Activated effector memory CD4-positive, alpha-beta T cell treated with Interleukin-2 at 50 U/mL for 16 hours (primary cell): ENCODE measurements around the gene SH3PXD2B.
"Not testable (repeated sequence)": the region's sequence is repeated elsewhere in the genome, so short reads cannot be mapped to it uniquely, and the experiment has no call there.

Source experiments
- DNase-seq: peaks from one replicate; pipeline ENCODE4 v3.0.0-alpha.2; 2020

SH3PXD2B gene

GRCh38 chr5:172396220-172396619, 58.1 kb downstream of the SH3PXD2B start:
- DNase-seq: no peak

- no peak for DNase-seq
Observed at GRCh38 chr5:172395483-172395882, 58.8 kb downstream of the SH3PXD2B start.

GRCh38 chr5:172389578-172390112, 64.7 kb downstream of the SH3PXD2B start:
- DNase-seq: no peak

DNA sequence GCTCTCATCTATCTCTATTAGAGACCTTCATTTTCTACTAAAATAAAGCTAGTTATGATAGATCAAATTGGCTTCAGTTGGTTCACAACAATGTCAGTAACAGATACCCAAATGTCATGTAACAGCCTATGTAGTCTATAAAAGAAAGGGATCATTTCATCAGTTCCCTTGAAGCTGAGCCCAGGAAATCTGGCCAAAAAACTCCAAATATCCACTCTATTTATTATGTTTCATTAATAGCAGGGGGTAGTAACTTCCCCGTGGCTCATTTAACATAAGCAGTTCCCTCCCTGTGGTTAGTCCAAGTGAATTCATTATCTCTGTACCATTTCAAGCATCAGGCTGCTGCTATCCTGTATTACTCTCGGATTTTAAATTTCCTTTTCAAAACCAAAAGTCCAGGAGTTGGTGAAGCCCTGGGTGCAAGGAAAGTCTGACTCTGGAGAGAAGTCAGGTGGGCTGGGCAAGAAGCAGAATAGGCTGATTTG, 66.0 kb downstream of the SH3PXD2B start:
- no peak for DNase-seq

DNA sequence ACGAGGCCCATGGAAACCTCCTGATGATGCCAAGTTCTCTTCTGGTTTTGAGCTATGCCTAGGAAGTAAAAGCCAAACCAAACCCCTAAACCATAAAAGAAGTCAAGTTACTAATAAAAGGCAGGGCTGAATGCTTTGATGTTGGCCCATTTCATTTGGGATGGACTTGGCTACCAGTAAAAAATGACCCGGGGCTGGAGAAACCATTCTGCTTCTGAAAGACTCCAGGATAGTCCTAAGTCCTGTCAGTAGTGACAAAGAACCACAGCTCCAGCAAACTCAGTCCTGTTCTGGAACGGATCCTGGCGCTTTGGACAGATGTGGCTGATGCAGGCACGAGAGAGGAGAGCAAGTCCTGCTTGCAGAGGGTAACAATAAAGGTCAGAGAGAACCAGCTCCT, 68.6 kb downstream of the SH3PXD2B start:
- no peak for DNase-seq

GRCh38 chr5:172385010-172385563, 69.2 kb downstream of the SH3PXD2B start:
- DNase-seq: no peak

GRCh38 chr5:172383191-172383802, 71.0 kb downstream of the SH3PXD2B start:
- no peak for DNase-seq

DNA sequence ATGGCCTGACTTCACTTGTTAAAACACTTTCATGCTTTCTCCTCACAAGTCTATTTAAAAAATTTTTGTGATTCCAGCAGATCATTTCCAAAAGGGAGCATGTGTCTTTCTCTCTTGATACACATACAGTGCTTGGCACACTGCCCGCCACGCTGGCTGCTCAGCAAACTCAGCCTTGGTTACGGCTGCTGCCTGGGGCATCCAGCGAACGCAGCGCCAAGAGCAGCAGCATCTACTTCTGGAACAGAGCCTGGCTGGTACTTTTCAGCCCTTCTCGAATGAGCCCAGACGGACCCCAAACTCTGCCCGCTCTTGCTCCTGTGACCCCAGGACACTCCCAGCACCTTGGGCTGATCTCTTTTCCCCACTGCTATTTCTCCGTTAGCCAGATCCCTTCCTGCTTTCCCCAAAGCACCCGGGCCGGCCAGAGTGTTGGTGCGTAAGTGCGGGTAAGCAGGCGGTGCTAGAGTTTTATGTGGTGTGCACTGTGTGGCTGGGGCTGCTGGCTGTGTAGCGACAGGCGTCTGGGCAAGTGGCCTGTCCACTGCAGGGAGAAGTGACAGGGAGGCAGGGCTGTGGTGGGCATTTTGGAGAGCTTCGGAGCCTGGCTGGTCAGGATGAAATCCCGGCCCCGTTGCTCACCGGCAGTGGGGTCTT, 73.2 kb downstream of the SH3PXD2B start:
- DNase-seq: no peak

DNA sequence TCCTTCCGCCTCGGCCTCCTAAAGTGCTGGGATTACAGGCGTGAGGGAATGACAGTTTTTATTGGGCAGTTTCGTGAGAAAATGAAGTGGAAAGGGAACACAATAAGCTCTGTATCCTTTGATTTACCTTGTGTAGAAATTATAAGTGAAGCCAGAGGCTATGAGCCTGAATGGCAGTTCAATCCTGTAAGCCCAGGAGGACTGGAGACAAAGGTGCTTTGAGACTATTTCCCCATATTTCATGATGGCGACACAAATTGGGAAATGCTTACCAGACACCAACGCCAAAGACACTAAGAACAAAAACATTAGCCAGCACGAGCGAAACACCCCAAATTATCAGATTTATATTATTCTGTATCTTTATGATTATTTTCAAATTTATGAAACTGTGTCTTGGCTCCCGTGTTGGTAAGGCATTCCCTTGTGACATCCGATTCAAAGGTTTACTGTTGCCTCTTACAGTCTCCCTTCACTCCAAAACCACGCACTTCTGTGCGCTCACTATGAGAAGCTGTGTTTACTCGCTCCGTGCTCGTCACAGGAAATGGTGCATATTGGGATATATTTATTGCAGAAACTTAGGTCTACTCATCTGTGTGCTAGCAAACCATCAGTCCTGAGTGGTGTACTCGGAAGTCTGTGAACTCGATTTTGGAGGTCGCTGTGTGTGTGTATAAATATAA, 73.9 kb downstream of the SH3PXD2B start:
- no peak for DNase-seq

DNA sequence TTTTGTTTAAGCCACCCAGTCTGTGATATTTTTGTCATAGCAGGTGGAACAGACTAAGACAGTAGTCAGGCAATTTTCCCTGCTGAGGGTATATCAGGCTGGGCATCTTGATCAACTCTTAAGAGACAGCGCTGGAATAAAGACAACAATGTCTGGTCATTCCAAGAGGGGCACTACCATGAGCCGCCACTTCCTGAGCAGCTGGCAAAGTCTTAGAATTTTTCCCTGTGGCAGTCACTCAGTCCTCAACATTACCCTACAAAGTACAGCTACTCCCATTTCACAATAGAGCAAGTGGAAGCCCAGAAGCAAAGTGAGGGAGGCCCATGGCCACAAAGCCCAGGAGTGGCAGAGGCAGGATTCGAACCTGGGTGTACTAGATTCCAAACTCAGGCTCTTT, 74.8 kb downstream of the SH3PXD2B start:
- no peak for DNase-seq

- no peak for DNase-seq
Observed at GRCh38 chr5:172377856-172378255, 76.5 kb downstream of the SH3PXD2B start.

GRCh38 chr5:172377438-172377837, 76.9 kb downstream of the SH3PXD2B start:
- DNase-seq: no peak

GRCh38 chr5:172374783-172375182, 79.5 kb downstream of the SH3PXD2B start:
- no peak for DNase-seq

- no peak for DNase-seq
Observed at GRCh38 chr5:172373680-172374079, 80.6 kb downstream of the SH3PXD2B start.

DNA sequence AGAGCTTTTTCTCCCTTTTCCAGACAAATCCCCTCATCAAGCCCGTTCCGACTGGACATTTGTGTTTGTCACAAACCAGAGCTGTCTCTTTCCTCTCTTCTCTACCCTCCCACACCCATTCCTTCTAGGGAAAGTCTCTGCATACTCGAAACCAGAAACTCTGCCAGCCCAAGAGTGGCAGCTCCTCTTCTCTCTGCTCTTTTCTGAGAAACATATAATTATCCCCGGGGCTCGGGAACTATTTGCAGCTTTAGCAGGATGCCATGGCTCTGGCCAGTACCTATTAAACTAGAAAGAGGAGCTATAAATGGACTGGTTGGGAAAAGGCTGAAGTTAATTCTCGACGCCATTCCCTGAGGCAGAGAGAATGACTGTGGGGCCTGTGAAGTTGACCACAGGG, 82.6 kb downstream of the SH3PXD2B start:
- no peak for DNase-seq

DNA sequence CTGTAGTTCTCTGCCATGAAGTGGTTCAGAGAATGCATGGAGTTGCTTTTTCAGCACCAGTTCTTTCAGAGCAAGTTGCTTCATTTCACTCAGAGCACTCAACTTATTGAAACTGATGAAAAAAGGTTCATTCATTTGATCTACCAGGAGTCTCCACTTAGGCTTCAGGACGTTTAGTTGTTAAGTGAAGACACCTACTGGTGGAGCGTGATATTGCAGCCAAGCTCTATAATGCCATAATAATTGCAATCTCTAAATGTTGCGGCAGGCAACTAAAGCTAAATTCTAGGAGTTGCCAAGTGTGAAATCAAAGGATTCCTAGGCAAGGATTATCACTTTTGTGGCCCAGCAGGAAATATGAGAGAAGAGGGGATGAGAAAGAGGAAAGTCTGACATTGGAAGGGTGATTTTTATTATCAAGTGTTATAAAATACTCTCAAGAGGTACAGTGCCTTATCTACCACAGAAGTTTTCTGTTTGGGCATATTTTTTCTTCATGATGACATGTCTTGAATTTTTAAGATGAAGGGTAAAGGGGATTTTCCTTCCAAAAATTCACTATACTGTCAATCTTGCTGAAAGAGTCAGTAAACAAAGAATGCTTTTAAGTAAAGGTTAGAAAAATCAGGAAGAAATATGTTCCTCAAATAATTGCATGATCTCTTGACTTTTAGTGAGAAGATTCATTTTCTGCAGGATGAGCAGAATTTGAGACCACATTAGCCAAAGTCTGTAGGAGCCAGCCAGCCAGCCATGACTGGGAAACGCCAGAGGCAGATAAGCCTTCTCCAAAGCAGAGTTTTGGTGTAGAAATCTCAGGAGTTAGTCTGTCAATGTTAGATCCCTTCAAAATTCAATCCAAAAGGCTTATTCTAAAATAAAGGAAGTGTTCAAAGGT, 83.4 kb downstream of the SH3PXD2B start:
- no peak for DNase-seq

- no peak for DNase-seq
Observed at GRCh38 chr5:172370237-172370640, 84.1 kb downstream of the SH3PXD2B start.

GRCh38 chr5:172368699-172369098, 85.6 kb downstream of the SH3PXD2B start:
- DNase-seq: not testable (repeated sequence)

- no peak for DNase-seq
Observed at GRCh38 chr5:172365948-172366608, 88.2 kb downstream of the SH3PXD2B start.

DNA sequence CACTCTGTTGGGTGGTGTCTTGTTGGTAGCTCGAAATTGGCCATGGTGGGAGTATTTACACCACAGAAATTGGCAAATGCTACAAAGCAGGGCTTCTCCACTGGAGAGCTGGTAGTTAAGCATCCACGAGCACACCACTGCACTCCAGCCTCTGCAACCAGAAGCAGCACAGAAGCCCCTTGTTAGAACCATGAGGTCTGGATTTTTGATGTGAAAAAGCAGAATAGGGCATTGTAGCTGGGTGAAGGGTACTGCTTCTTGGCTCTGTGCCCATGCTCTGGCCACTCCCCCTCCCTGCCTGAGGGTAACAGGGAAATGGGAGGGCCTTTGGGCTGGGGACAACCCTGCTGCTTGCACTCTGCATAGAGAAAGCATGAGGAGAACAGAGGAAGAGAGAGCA, 89.6 kb downstream of the SH3PXD2B start:
- no peak for DNase-seq

- DNase-seq: no peak
Observed at GRCh38 chr5:172362755-172363154, 91.6 kb downstream of the SH3PXD2B start.
